ENCODE data around the gene CFAP46.

GRCh38 chr10:132910186-132910880 lies 32.0 kb downstream of the CFAP46 start:
- TF ChIP-seq CTCF (IDR thresholded peaks at IDR 0.05; ENCODE audit: poor library complexity, severe bottlenecking): no peak
- TF ChIP-seq EZH2 (IDR thresholded peaks at IDR 0.05; ENCODE audit: borderline replicate concordance, insufficient read depth, low read length, poor library complexity, severe bottlenecking): no peak
- no peak for TF ChIP-seq REST (IDR thresholded peaks at IDR 0.05; ENCODE audit: borderline replicate concordance)
- TF ChIP-seq EP300 (conservative IDR thresholded peaks at IDR 0.05; ENCODE audit: poor library complexity, severe bottlenecking): no peak
- no peak for TF ChIP-seq TAF1 (IDR thresholded peaks at IDR 0.05; ENCODE audit: low read depth)
- TF ChIP-seq POLR2AphosphoS5 (IDR thresholded peaks at IDR 0.05): no peak
- TF ChIP-seq SMC3 (conservative IDR thresholded peaks at IDR 0.05; ENCODE audit: poor library complexity): no peak
- TF ChIP-seq MXI1 (conservative IDR thresholded peaks at IDR 0.05; ENCODE audit: poor library complexity, severe bottlenecking): no peak
- no peak for TF ChIP-seq RAD21 (conservative IDR thresholded peaks at IDR 0.05)

Data from neural cell (in vitro differentiated cells).